Measurements from ENCODE around the gene HEBP2.

DNA sequence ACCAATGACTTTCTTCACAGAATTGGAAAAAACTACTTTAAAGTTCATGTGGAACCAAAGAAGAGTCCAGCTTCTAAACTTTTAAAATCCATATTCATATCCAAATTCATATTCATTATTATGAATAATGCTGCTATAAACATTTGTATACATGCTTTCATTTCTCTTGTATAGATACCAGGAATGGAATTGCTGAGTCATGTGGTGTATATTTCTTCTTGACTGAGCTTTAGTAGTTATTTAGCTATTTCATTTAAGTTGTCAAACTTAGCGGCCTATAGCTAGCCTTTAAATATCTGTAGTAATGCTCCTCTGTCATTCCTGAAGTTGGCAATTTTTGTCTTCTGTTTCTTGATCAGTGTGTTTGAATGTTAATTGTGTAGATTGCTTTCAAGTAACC is 46.1 kb upstream of the HEBP2 start:
- TF ChIP-seq, protein P1, sequence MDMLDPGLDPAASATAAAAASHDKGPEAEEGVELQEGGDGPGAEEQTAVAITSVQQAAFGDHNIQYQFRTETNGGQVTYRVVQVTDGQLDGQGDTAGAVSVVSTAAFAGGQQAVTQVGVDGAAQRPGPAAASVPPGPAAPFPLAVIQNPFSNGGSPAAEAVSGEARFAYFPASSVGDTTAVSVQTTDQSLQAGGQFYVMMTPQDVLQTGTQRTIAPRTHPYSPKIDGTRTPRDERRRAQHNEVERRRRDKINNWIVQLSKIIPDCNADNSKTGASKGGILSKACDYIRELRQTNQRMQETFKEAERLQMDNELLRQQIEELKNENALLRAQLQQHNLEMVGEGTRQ (IDR thresholded peaks at IDR 0.05; ENCODE audit: low read depth, low read length): no peak
- no peak for TF ChIP-seq RAD21 (IDR thresholded peaks at IDR 0.05; ENCODE audit: low read length)
- TF ChIP-seq, protein P2, sequence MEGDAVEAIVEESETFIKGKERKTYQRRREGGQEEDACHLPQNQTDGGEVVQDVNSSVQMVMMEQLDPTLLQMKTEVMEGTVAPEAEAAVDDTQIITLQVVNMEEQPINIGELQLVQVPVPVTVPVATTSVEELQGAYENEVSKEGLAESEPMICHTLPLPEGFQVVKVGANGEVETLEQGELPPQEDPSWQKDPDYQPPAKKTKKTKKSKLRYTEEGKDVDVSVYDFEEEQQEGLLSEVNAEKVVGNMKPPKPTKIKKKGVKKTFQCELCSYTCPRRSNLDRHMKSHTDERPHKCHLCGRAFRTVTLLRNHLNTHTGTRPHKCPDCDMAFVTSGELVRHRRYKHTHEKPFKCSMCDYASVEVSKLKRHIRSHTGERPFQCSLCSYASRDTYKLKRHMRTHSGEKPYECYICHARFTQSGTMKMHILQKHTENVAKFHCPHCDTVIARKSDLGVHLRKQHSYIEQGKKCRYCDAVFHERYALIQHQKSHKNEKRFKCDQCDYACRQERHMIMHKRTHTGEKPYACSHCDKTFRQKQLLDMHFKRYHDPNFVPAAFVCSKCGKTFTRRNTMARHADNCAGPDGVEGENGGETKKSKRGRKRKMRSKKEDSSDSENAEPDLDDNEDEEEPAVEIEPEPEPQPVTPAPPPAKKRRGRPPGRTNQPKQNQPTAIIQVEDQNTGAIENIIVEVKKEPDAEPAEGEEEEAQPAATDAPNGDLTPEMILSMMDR (conservative IDR thresholded peaks at IDR 0.05; ENCODE audit: low read depth, low read length): no peak
- TF ChIP-seq RCOR1 (IDR thresholded peaks at IDR 0.05; ENCODE audit: insufficient replicate concordance, low read length): no peak
- TF ChIP-seq POLR2A (IDR thresholded peaks at IDR 0.05; ENCODE audit: low read depth, low read length): no peak
- TF ChIP-seq MXI1 (IDR thresholded peaks at IDR 0.05; ENCODE audit: borderline replicate concordance, low read depth, low read length): no peak
- peak; percentile 78 for TF ChIP-seq NFE2L2 (IDR thresholded peaks at IDR 0.05; ENCODE audit: low read depth, low read length)
- TF ChIP-seq CHD1 (IDR thresholded peaks at IDR 0.05; ENCODE audit: low read depth, low read length): no peak
- no peak for TF ChIP-seq FOS (IDR thresholded peaks at IDR 0.05; ENCODE audit: low read depth, low read length)
- TF ChIP-seq SMC3 (IDR thresholded peaks at IDR 0.05; ENCODE audit: low read depth, low read length): no peak
- no peak for TF ChIP-seq RFX5 (IDR thresholded peaks at IDR 0.05; ENCODE audit: low read depth, low read length)
- TF ChIP-seq BHLHE40 (IDR thresholded peaks at IDR 0.05; ENCODE audit: low read depth, low read length): no peak
- peak; percentile 35 for TF ChIP-seq MAFK (IDR thresholded peaks at IDR 0.05; ENCODE audit: low read depth, low read length)
